Natural killer cell treated with Interleukin-12 subunit alpha and Interleukin-12 subunit beta and Interleukin-15 and Interleukin-18, amount 100 ng/mL, for 72 hours (primary cell): ENCODE results near the gene CLASP1. TPM values are rescaled to one million over a fixed set of nuclear protein-coding genes. Genes with fewer than 3 reads are reported as not detected.
A peak's percentile ranks its signal among the peaks of the same experiment; 100 is the strongest.
"Not testable (repeated sequence)": the region's sequence is repeated elsewhere in the genome, so short reads cannot be mapped to it uniquely, and the experiment has no call there.

Experiments used
- ATAC-seq, 2 donors: fragments of 150-1000 bp; cut with Tn5 transposase in 1 of 2; sonication (Bioruptor Pico), chemical (Tn5 transposase) in 1 of 2; 2 replicates each; pipeline ENCODE4 v1.10.0; 2021
- DNase-seq: peaks from one replicate; pipeline ENCODE4 v3.0.0; 2022; ENCODE audit warnings: low spot score
- H3K27ac Mint-ChIP-seq, 2 donors: 1 replicate in 1 of 2; 2 replicates in 1 of 2; pipeline ENCODE4 v1.8.0; 2022; ENCODE audit warnings: mixed read lengths in 2 of 2, mild to moderate bottlenecking in 1 of 2, moderate library complexity in 1 of 2
- H3K27me3 Mint-ChIP-seq, 2 donors: 1 replicate in 1 of 2; 2 replicates in 1 of 2; pipeline ENCODE4 v1.8.0; 2022; ENCODE audit warnings: mixed read lengths in 2 of 2
- H3K36me3 Mint-ChIP-seq: one replicate; pipeline ENCODE4 v1.8.0; 2022; ENCODE audit warnings: mixed read lengths
- H3K4me1 Mint-ChIP-seq, 2 donors: 1 replicate in 1 of 2; 2 replicates in 1 of 2; pipeline ENCODE4 v1.8.0; 2022; ENCODE audit warnings: low read depth in 2 of 2, mixed read lengths in 2 of 2, mild to moderate bottlenecking in 1 of 2
- H3K4me3 Mint-ChIP-seq: one replicate; pipeline ENCODE4 v1.8.0; 2022; ENCODE audit warnings: mixed read lengths
- H3K9me3 Mint-ChIP-seq: 2 replicates; pipeline ENCODE4 v1.8.0; 2022; ENCODE audit warnings: mixed read lengths
- total RNA-seq, 2 donors: library from RNA; stranded (reverse); gene quantifications; one replicate each; pipeline ENCODE4 v1.2.3, GENCODE V29; 2022

Gene CLASP1
- total RNA-seq, 2 donors from 2014 or later: 88.6 to 121 TPM

- Mint-ChIP-seq H3K36me3 (no peaks in the 10 kb centered on the region), H3K4me3 (peak overlapping the region; percentile 30), H3K27ac (peak overlapping the region; percentile 22 to 37), H3K27me3 (peaks cover 0 to 6% of the 10 kb centered on the region in 2 donors), H3K4me1 (peaks cover 21 to 23% of the 10 kb centered on the region in 2 donors), H3K9me3 (no peaks in the 10 kb centered on the region)
- DNase-seq (no peak), ATAC-seq (peak; percentile 79 to 92)
These were observed 339.5 kb downstream of the CLASP1 start for GRCh38 chr2:121309801-121310200.

GRCh38 chr2:121309323-121309722 is 339.9 kb downstream of the CLASP1 start:
- Mint-ChIP-seq H3K36me3 (no peaks in the 10 kb centered on the region), H3K9me3 (no peaks in the 10 kb centered on the region), H3K27ac (peak overlapping the region; percentile 22 to 37), H3K4me3 (peak overlapping the region; percentile 30), H3K27me3 (peaks cover 0 to 6% of the 10 kb centered on the region in 2 donors), H3K4me1 (peaks cover 21 to 23% of the 10 kb centered on the region in 2 donors)
- DNase-seq: no peak
- no peak for ATAC-seq

- no peaks in the 10 kb centered on the region for H3K36me3 Mint-ChIP-seq
- no peak overlapping the region for H3K27ac Mint-ChIP-seq
- ATAC-seq: no peak
- no peak for DNase-seq
- H3K9me3 Mint-ChIP-seq: no peaks in the 10 kb centered on the region
- no peak overlapping the region for H3K4me3 Mint-ChIP-seq
- H3K27me3 Mint-ChIP-seq: peaks cover 0 to 6% of the 10 kb centered on the region in 2 donors
- peaks cover 21 to 23% of the 10 kb centered on the region in 2 donors for H3K4me1 Mint-ChIP-seq
These were observed 342.2 kb downstream of the CLASP1 start for GRCh38 chr2:121307048-121307447.

- Mint-ChIP-seq H3K27ac (no peak overlapping the region), H3K9me3 (no peaks in the 10 kb centered on the region), H3K36me3 (no peaks in the 10 kb centered on the region), H3K4me3 (no peak overlapping the region), H3K4me1 (peaks cover 16% of the 10 kb centered on the region in 2 donors), H3K27me3 (peaks cover 6 to 8% of the 10 kb centered on the region in 2 donors)
- ATAC-seq: no peak
- no peak for DNase-seq
These were observed 344.3 kb downstream of the CLASP1 start for GRCh38 chr2:121304941-121305340.

- no peak overlapping the region for H3K27ac Mint-ChIP-seq
- ATAC-seq: peak in 1 of 2 donors; percentile 28
- H3K4me3 Mint-ChIP-seq: no peak overlapping the region
- no peak for DNase-seq
- H3K36me3 Mint-ChIP-seq: no peaks in the 10 kb centered on the region
- H3K9me3 Mint-ChIP-seq: no peaks in the 10 kb centered on the region
- peaks cover 4% of the 10 kb centered on the region in 2 donors for H3K4me1 Mint-ChIP-seq
- H3K27me3 Mint-ChIP-seq: peaks cover 6 to 8% of the 10 kb centered on the region in 2 donors
These were observed 345.6 kb downstream of the CLASP1 start for GRCh38 chr2:121303531-121304263.

GRCh38 chr2:121301190-121301589 is 348.1 kb downstream of the CLASP1 start:
- H3K4me3 Mint-ChIP-seq, DNase-seq, H3K4me1 Mint-ChIP-seq, H3K36me3 Mint-ChIP-seq, ATAC-seq, H3K27me3 Mint-ChIP-seq, H3K27ac Mint-ChIP-seq, H3K9me3 Mint-ChIP-seq: not testable (repeated sequence)

- Mint-ChIP-seq H3K36me3 (no peaks in the 10 kb centered on the region), H3K4me3 (no peak overlapping the region), H3K27me3 (peaks cover 0 to 8% of the 10 kb centered on the region in 2 donors), H3K27ac (no peak overlapping the region), H3K9me3 (no peaks in the 10 kb centered on the region), H3K4me1 (peaks cover 5 to 12% of the 10 kb centered on the region in 2 donors)
- DNase-seq (no peak), ATAC-seq (no peak)
These were observed 350.8 kb downstream of the CLASP1 start for GRCh38 chr2:121298476-121298875.

GRCh38 chr2:121297866-121298265 is 351.4 kb downstream of the CLASP1 start:
- H3K9me3 Mint-ChIP-seq, H3K36me3 Mint-ChIP-seq, H3K27me3 Mint-ChIP-seq, H3K4me3 Mint-ChIP-seq, H3K27ac Mint-ChIP-seq, ATAC-seq, DNase-seq: not testable (repeated sequence)
- peaks cover 5 to 18% of the 10 kb centered on the region in 2 donors for H3K4me1 Mint-ChIP-seq

- Mint-ChIP-seq H3K4me1 (peaks cover 5 to 19% of the 10 kb centered on the region in 2 donors), H3K9me3 (no peaks in the 10 kb centered on the region), H3K27me3 (peaks cover 0 to 8% of the 10 kb centered on the region in 2 donors), H3K27ac (no peak overlapping the region), H3K4me3 (no peak overlapping the region), H3K36me3 (no peaks in the 10 kb centered on the region)
- DNase-seq: no peak
- ATAC-seq: no peak
These were observed 351.9 kb downstream of the CLASP1 start for GRCh38 chr2:121297217-121297830.

- Mint-ChIP-seq H3K9me3 (no peaks in the 10 kb centered on the region), H3K27me3 (peaks cover 0 to 5% of the 10 kb centered on the region in 2 donors), H3K4me1 (peaks cover 5 to 19% of the 10 kb centered on the region in 2 donors), H3K4me3 (no peak overlapping the region), H3K36me3 (no peaks in the 10 kb centered on the region), H3K27ac (no peak overlapping the region)
- ATAC-seq: peak; percentile 17 to 37
- DNase-seq: no peak
These were observed 353.2 kb downstream of the CLASP1 start for GRCh38 chr2:121295911-121296650.

- no peak for ATAC-seq
- peaks cover 5 to 19% of the 10 kb centered on the region in 2 donors for H3K4me1 Mint-ChIP-seq
- H3K4me3 Mint-ChIP-seq: no peak overlapping the region
- H3K36me3 Mint-ChIP-seq: no peaks in the 10 kb centered on the region
- H3K9me3 Mint-ChIP-seq: no peaks in the 10 kb centered on the region
- H3K27ac Mint-ChIP-seq: no peak overlapping the region
- H3K27me3 Mint-ChIP-seq: no peaks in the 10 kb centered on the region
- no peak for DNase-seq
These were observed 354.1 kb downstream of the CLASP1 start for GRCh38 chr2:121294881-121295840.

GRCh38 chr2:121293450-121294325 is 355.6 kb downstream of the CLASP1 start:
- Mint-ChIP-seq H3K27ac (no peak overlapping the region), H3K4me1 (peaks cover 5 to 19% of the 10 kb centered on the region in 2 donors), H3K27me3 (no peaks in the 10 kb centered on the region), H3K4me3 (no peak overlapping the region), H3K36me3 (no peaks in the 10 kb centered on the region), H3K9me3 (no peaks in the 10 kb centered on the region)
- ATAC-seq: peak in 1 of 2 donors; percentile 11
- no peak for DNase-seq
